HEK293 (cell line): ENCODE results near the gene CDC42SE2.
A peak's percentile ranks its signal among the peaks of the same experiment; 100 is the strongest.

Source experiments
- CTCF ChIA-PET: fragments of 350-600 bp; formaldehyde crosslinking; extraction: SDS; loops from one replicate; lab custom pipeline; 2021; ENCODE audit warnings: antibody characterized with exemption; lab: Yijun Ruan, JAX
- POLR2A ChIA-PET: fragments of 300-600 bp; formaldehyde crosslinking; extraction: SDS; loops from one replicate; lab custom pipeline; 2020; ENCODE audit warnings: antibody characterized with exemption, inconsistent platforms; lab: Yijun Ruan, JAX
- H3K27ac ChIP-seq: fragments of 200-500 bp; sonication (Bioruptor generic); 2 replicates; pipeline ENCODE4 v1.5.1; 2014; ENCODE audit warnings: low read depth, low read length, control low read depth, inconsistent platforms; ENCODE audit errors: extremely low read depth
- H3K36me3 ChIP-seq, 2 experiments: fragments of 200-500 bp in 1 of 2; sonication (Bioruptor generic) in 1 of 2; 1 replicate in 1 of 2; 2 replicates in 1 of 2; pipeline ENCODE4 v1.5.1; 2014 to 2017; ENCODE audit warnings: inconsistent platforms in 2 of 2, low read length in 2 of 2; ENCODE audit not compliant: control insufficient read depth in 2 of 2, insufficient read depth in 1 of 2
- H3K4me1 ChIP-seq: fragments of 200-500 bp; sonication (Bioruptor generic); 2 replicates; pipeline ENCODE4 v1.5.1; 2014; ENCODE audit warnings: mild to moderate bottlenecking, low read length, inconsistent platforms; ENCODE audit not compliant: control insufficient read depth, insufficient read depth
- H3K4me3 ChIP-seq: 2 replicates; pipeline ENCODE4 v1.5.1; 2011; ENCODE audit warnings: low read depth, mild to moderate bottlenecking, control low read depth, low read length, moderate library complexity
- H3K9me3 ChIP-seq: fragments of 200-500 bp; sonication (Bioruptor generic); 2 replicates; pipeline ENCODE4 v1.5.1; 2014; ENCODE audit warnings: low read depth, low read length, inconsistent platforms; ENCODE audit not compliant: control insufficient read depth, insufficient read depth
- ELK4 ChIP-seq: IDR thresholded peaks from 2 replicates; pipeline ENCODE4 v1.6.1; 2011; ENCODE audit warnings: mild to moderate bottlenecking, low read depth, low read length, borderline replicate concordance
- HOXA7 ChIP-seq: sonication (generic); formaldehyde crosslinking; IDR thresholded peaks from 2 replicates; pipeline ENCODE4 v1.8.1; 2022; ENCODE audit warnings: missing genetic modification reagents, borderline replicate concordance
- KLF1 ChIP-seq: fragments of 450-650 bp; formaldehyde crosslinking; IDR thresholded peaks from 2 replicates; pipeline ENCODE4 v1.5.1; 2016; ENCODE audit warnings: missing biosample characterization, missing genetic modification characterization
- KLF16 ChIP-seq: fragments of 450-650 bp; formaldehyde crosslinking; IDR thresholded peaks from 2 replicates; pipeline ENCODE4 v1.5.1; 2017; ENCODE audit warnings: missing biosample characterization, missing genetic modification characterization
- OVOL3 ChIP-seq: fragments of 450-650 bp; formaldehyde crosslinking; IDR thresholded peaks from 2 replicates; pipeline ENCODE4 v1.5.1; 2016; ENCODE audit warnings: missing biosample characterization, missing genetic modification characterization
- SETDB1 ChIP-seq: IDR thresholded peaks from one replicate; pipeline ENCODE4 v1.6.1; 2017; ENCODE audit warnings: mild to moderate bottlenecking, low read length, moderate library complexity, mixed read lengths; ENCODE audit not compliant: insufficient read length
- ZBTB26 ChIP-seq: fragments of 450-650 bp; formaldehyde crosslinking; optimal IDR thresholded peaks from 2 replicates; pipeline ENCODE3; 2016; ENCODE audit warnings: missing biosample characterization, mild to moderate bottlenecking, missing genetic modification characterization
- ZNF112 ChIP-seq: fragments of 450-650 bp; formaldehyde crosslinking; IDR thresholded peaks from 2 replicates; pipeline ENCODE4 v1.5.0; 2017; ENCODE audit warnings: missing biosample characterization, missing genetic modification characterization
- ZNF114 ChIP-seq: fragments of 450-650 bp; formaldehyde crosslinking; IDR thresholded peaks from 2 replicates; pipeline ENCODE4 v1.5.0; 2017; ENCODE audit warnings: missing biosample characterization, missing genetic modification characterization
- ZNF121 ChIP-seq: fragments of 450-650 bp; formaldehyde crosslinking; IDR thresholded peaks from 2 replicates; pipeline ENCODE4 v1.5.1; 2016; ENCODE audit warnings: missing biosample characterization, missing genetic modification characterization
- ZNF324 ChIP-seq: fragments of 450-650 bp; formaldehyde crosslinking; IDR thresholded peaks from 2 replicates; pipeline ENCODE4 v1.5.1; 2016; ENCODE audit warnings: missing biosample characterization, missing genetic modification characterization
- ZNF398 ChIP-seq: fragments of 450-650 bp; formaldehyde crosslinking; IDR thresholded peaks from 2 replicates; pipeline ENCODE4 v1.5.1; 2017; ENCODE audit warnings: missing biosample characterization, missing genetic modification characterization
- ZNF544 ChIP-seq: fragments of 450-650 bp; formaldehyde crosslinking; IDR thresholded peaks from 2 replicates; pipeline ENCODE4 v1.5.0; 2017; ENCODE audit warnings: missing biosample characterization, missing genetic modification characterization
- ZNF658 ChIP-seq: fragments of 450-650 bp; formaldehyde crosslinking; IDR thresholded peaks from 2 replicates; pipeline ENCODE4; 2016; ENCODE audit warnings: missing biosample characterization, missing genetic modification characterization
- ZNF670 ChIP-seq: fragments of 450-650 bp; formaldehyde crosslinking; IDR thresholded peaks from 2 replicates; pipeline ENCODE4 v1.5.1; 2016; ENCODE audit warnings: missing biosample characterization, missing genetic modification characterization, low read depth
- ZSCAN4 ChIP-seq: fragments of 450-650 bp; formaldehyde crosslinking; IDR thresholded peaks from 2 replicates; pipeline ENCODE4 v1.5.1; 2017; ENCODE audit warnings: missing biosample characterization, missing genetic modification characterization

Gene CDC42SE2

GRCh38 chr5:131353991-131354390 lies 90.1 kb downstream of the CDC42SE2 start:
- POLR2A ChIA-PET: no interaction called here
- H3K4me1 ChIP-seq: no peaks in the 10 kb centered on the region; the same call in 1 of the 2 replicates
- no peaks in the 10 kb centered on the region; a peak in 1 of 3 replicates for H3K36me3 ChIP-seq
- TF ChIP-seq ZNF121 (tag by site-specific recombination) (peak; percentile 44; the same call in 1 of the 2 replicates), HOXA7 (no peak)
- no peaks in the 10 kb centered on the region for H3K9me3 ChIP-seq
- CTCF ChIA-PET: interaction anchor here (0.7 to 1.2 kb wide), 2 partner anchors 12 to 180 kb away, joined by 3 read pairs; no protein-coding TSS in a partner anchor
- H3K4me3 ChIP-seq: no peak overlapping the region
- no peak overlapping the region for H3K27ac ChIP-seq

- Histone ChIP-seq H3K9me3 (no peaks in the 10 kb centered on the region), H3K27ac (no peak overlapping the region), H3K36me3 (peaks cover 3 to 9% of the 10 kb centered on the region in 2 experiments), H3K4me3 (no peak overlapping the region), H3K4me1 (no peaks in the 10 kb centered on the region; the same call in 1 of the 2 replicates)
- TF ChIP-seq ZNF112 (no peak), ZNF324 (tag by site-specific recombination) (no peak), ZNF398 (tag by site-specific recombination) (no peak), ZNF114 (tag by site-specific recombination) (no peak), ZNF544 (tag by site-specific recombination) (no peak), ZNF658 (tag by site-specific recombination) (no peak), KLF1 (tag by site-specific recombination) (no peak), KLF16 (tag by site-specific recombination) (no peak), ELK4 (no peak), ZBTB26 (no peak), ZSCAN4 (tag by site-specific recombination) (no peak)
- ChIA-PET CTCF (interaction anchor here (0.6 to 1.5 kb wide), 4 partner anchors 26 to 1589 kb away, joined by 3 to 5 read pairs (median 3); no protein-coding TSS in a partner anchor), POLR2A (interaction anchor here (0.6 kb wide), 1 partner anchor 1444 kb away, joined by 6 read pairs; no protein-coding TSS in a partner anchor)
Observed at GRCh38 chr5:131355971-131356528, 92.2 kb downstream of the CDC42SE2 start.

GRCh38 chr5:131356619-131357018 lies 92.8 kb downstream of the CDC42SE2 start:
- ChIA-PET CTCF (interaction anchor here (0.6 kb wide), 2 partner anchors 106 to 252 kb away, joined by 3 read pairs; no protein-coding TSS in a partner anchor), POLR2A (interaction anchor here (0.6 kb wide), 1 partner anchor 1443 kb away, joined by 6 read pairs; no protein-coding TSS in a partner anchor)
- TF ChIP-seq ZNF121 (tag by site-specific recombination) (peak; percentile 95), ZNF670 (no peak), SETDB1 (no peak), OVOL3 (tag by site-specific recombination) (no peak)
- no peak overlapping the region for H3K4me3 ChIP-seq
- no peaks in the 10 kb centered on the region for H3K9me3 ChIP-seq
- no peaks in the 10 kb centered on the region; the same call in 1 of the 2 replicates for H3K4me1 ChIP-seq
- peaks cover 3 to 9% of the 10 kb centered on the region in 2 experiments; a peak in 2 of 3 replicates for H3K36me3 ChIP-seq
- H3K27ac ChIP-seq: no peak overlapping the region
